OCI-LY1 (cell line): ENCODE measurements around the gene GFI1B.

Experiments
- EZH2 ChIP-seq: fragments of 200-600 bp; sonication (generic), shearing (Covaris generic); IDR thresholded peaks from 2 replicates; pipeline ENCODE4 v1.8.0; 2017; ENCODE audit warnings: borderline replicate concordance, mixed run types, mild to moderate bottlenecking, antibody characterized with exemption, low read length, moderate library complexity, mixed read lengths
- TF ChIP-seq, protein P1 (sequence below): fragments of 200-600 bp; sonication (generic), shearing (Covaris generic); IDR thresholded peaks from 2 replicates; pipeline ENCODE4 v1.5.1; 2017; ENCODE audit warnings: mild to moderate bottlenecking, antibody characterized with exemption, low read length, moderate library complexity, mixed read lengths

DNA sequence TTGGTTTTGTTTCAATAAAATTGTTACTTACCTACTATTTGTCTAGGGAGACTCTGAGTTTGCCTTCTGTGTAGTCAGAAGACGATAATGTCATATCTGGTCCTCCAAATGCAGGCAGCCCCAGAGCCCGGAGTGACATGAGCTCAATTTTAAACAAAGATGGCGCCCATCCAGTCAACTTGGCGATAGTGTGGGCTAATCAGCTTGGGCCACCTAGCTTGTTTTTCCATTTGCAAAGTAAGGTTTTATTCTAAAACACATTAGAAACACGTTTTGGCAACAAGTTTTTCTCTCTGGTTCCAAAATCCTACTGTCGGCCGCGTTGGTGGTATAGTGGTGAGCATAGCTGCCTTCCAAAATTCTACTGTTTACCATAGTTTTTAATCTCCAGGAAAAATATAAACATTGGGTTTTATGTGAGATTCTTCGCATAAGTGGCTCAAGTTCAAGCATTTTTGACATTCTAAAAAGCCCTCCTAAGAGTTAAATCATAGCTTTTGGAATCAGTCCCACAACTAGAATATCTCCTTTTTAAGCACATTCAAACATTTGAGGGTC lies 47.2 kb upstream of the GFI1B start:
- TF ChIP-seq, protein P1, sequence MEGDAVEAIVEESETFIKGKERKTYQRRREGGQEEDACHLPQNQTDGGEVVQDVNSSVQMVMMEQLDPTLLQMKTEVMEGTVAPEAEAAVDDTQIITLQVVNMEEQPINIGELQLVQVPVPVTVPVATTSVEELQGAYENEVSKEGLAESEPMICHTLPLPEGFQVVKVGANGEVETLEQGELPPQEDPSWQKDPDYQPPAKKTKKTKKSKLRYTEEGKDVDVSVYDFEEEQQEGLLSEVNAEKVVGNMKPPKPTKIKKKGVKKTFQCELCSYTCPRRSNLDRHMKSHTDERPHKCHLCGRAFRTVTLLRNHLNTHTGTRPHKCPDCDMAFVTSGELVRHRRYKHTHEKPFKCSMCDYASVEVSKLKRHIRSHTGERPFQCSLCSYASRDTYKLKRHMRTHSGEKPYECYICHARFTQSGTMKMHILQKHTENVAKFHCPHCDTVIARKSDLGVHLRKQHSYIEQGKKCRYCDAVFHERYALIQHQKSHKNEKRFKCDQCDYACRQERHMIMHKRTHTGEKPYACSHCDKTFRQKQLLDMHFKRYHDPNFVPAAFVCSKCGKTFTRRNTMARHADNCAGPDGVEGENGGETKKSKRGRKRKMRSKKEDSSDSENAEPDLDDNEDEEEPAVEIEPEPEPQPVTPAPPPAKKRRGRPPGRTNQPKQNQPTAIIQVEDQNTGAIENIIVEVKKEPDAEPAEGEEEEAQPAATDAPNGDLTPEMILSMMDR = no peak
- TF ChIP-seq EZH2 = no peak
